ENCODE results near the gene INSC. TPM values are rescaled to one million over a fixed set of nuclear protein-coding genes. Genes with fewer than 3 reads are reported as not detected.

INSC gene
- total and polyA plus RNA-seq, 2 of the 4 experiments (the other 2 are of a cell fraction): 0.53 to 1.4 TPM

DNA sequence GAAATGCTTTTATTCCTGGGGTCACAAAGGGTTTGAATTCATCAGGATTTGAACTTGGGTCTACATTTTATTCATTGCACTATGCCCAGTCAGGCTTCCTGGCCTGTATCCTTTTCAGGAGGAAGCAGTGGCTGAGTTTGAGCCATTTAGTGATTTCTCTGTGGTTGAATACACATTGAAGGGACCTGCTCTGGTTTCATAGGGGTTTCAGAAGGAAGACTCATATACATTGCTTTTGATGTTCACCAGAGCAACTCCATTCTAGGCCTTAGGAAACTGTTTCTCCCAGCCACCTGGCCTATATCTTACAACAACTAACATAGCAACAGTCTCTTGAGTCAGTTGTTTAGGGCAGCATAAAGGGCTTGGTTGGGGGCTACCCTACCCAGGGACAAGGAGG lies 165.7 kb downstream of the INSC start:
- no peaks in the 10 kb centered on the region for H3K4me1 ChIP-seq (ENCODE audit: control insufficient read depth, insufficient read depth, low read length)
- no peaks in the 10 kb centered on the region for H4K20me1 ChIP-seq (ENCODE audit: insufficient read depth, low read length)
- H2AK9ac ChIP-seq (replicated peaks; ENCODE audit: low read depth, low read length, poor library complexity): no peak overlapping the region
- H3K56ac ChIP-seq (ENCODE audit: extremely low read depth, insufficient read depth, low read length): no peak overlapping the region
- TF ChIP-seq SMC3 (IDR thresholded peaks at IDR 0.05; ENCODE audit: low read depth, low read length) (no peak), RAD21 (IDR thresholded peaks at IDR 0.05; ENCODE audit: low read length) (no peak), RFX5 (IDR thresholded peaks at IDR 0.05; ENCODE audit: low read depth, low read length) (no peak), MXI1 (IDR thresholded peaks at IDR 0.05; ENCODE audit: borderline replicate concordance, low read depth, low read length) (no peak), CHD1 (IDR thresholded peaks at IDR 0.05; ENCODE audit: low read depth, low read length) (no peak)
- in situ Hi-C loops (cut with MboI; ENCODE audit: low sequenced_read_pairs) (no loop called here), dilution Hi-C loops (cut with HindIII; ENCODE audit: low sequenced_read_pairs, unreplicated experiment) (no loop called here), intact Hi-C loops (cut with micrococcal nuclease) (no loop called here)
- no peak overlapping the region for H3K9ac ChIP-seq (ENCODE audit: low read depth, low read length)
- no peaks in the 10 kb centered on the region for H3K36me3 ChIP-seq (ENCODE audit: control insufficient read depth, insufficient read depth, low read length)
- H2AFZ ChIP-seq (replicated peaks; ENCODE audit: low read length, poor library complexity): no peak overlapping the region
- H2BK5ac ChIP-seq (ENCODE audit: low read depth, low read length, poor library complexity, severe bottlenecking): no peak overlapping the region
- no peak overlapping the region for H3K4ac ChIP-seq (ENCODE audit: low read depth, low read length)
- no peaks in the 10 kb centered on the region for H3K79me1 ChIP-seq (ENCODE audit: low read depth in 1 of 2, low read length in 2 of 2)
- H3K14ac ChIP-seq (replicated peaks; ENCODE audit: low read depth, low read length): no peak overlapping the region
- H3K23ac ChIP-seq (ENCODE audit: low read depth, low read length): no peak overlapping the region
- no peak overlapping the region for H3K4me3 ChIP-seq (ENCODE audit: insufficient read depth, low read depth, low read length)
- ChIA-PET POLR2A (ENCODE audit: unreplicated experiment) (no interaction called here), CTCF (no interaction called here)
- no peak overlapping the region for H4K5ac ChIP-seq (ENCODE audit: low read depth, low read length)
- no peak overlapping the region for H4K8ac ChIP-seq (ENCODE audit: low read depth in 2 of 2, low read length in 2 of 2)
- H3K27ac ChIP-seq (ENCODE audit: insufficient read depth, low read length): no peak overlapping the region
- no peak overlapping the region for H2BK20ac ChIP-seq (ENCODE audit: low read depth, low read length)
- no peak overlapping the region for H2BK15ac ChIP-seq (ENCODE audit: low read depth, low read length)
- H2AK5ac ChIP-seq (ENCODE audit: low read depth, low read length): no peak overlapping the region
- no peaks in the 10 kb centered on the region for H3K9me3 ChIP-seq (ENCODE audit: control insufficient read depth, insufficient read depth, low read length)
- H2BK120ac ChIP-seq (ENCODE audit: low read depth, low read length): no peak overlapping the region
- no peak overlapping the region for H3K4me2 ChIP-seq (ENCODE audit: low read depth, low read length)
- no peaks in the 10 kb centered on the region; the same call in 1 of the 2 replicates for H3K27me3 ChIP-seq (ENCODE audit: control insufficient read depth, insufficient read depth, low read length)
- H3K9me1 ChIP-seq (ENCODE audit: insufficient read depth, low read length): no peaks in the 10 kb centered on the region
- no peak overlapping the region for H4K91ac ChIP-seq (ENCODE audit: insufficient read depth, low read depth, low read length)
- no peak overlapping the region for H3K18ac ChIP-seq (ENCODE audit: low read depth, low read length)
- BruUV-seq (replicated peaks): no TSS peak
- ATAC-seq (ENCODE audit: low read depth) (no peak), DNase-seq (no peak)
